ENCODE data around the gene CNTN1.
"Not testable (repeated sequence)": the region's sequence is repeated elsewhere in the genome, so short reads cannot be mapped to it uniquely, and the experiment has no call there.

The CNTN1 gene

DNA sequence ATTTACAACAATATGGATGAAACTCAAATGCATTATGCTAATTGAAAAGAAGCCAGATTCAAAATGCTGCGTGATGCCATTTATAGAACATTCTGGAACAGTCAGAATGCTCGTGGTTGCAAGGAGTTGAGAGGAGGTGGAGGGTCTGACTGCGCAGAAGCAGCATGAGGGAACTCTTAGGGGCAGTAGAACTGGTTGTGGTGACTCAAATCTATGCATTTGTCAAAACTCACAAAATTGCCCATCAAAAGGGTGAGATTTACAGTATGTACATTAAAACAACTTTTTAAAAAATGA, 382.2 kb downstream of the CNTN1 start:
- no peak for TF ChIP-seq CTCF (IDR thresholded peaks at IDR 0.05; ENCODE audit: low read depth, low read length, missing control alignments)
- no peak for DNase-seq
- H3K27ac ChIP-seq: no peak overlapping the region
- H3K36me3 ChIP-seq (replicated peaks): no peaks in the 10 kb centered on the region
- no peak overlapping the region for H3K4me3 ChIP-seq (ENCODE audit: low read depth, low read length)
- in situ Hi-C loops (cut with HindIII; ENCODE audit: low pct_ligation_motif_present, low sequenced_read_pairs): no loop called here
- no peaks in the 10 kb centered on the region for H3K27me3 ChIP-seq (replicated peaks)

GRCh38 chr12:41076114-41076513, 383.9 kb downstream of the CNTN1 start:
- no peak for TF ChIP-seq CTCF (IDR thresholded peaks at IDR 0.05; ENCODE audit: low read depth, low read length, missing control alignments)
- DNase-seq: no peak
- no peak overlapping the region for H3K4me3 ChIP-seq (ENCODE audit: low read depth, low read length)
- in situ Hi-C loops (cut with HindIII; ENCODE audit: low pct_ligation_motif_present, low sequenced_read_pairs): no loop called here
- no peaks in the 10 kb centered on the region for H3K36me3 ChIP-seq (replicated peaks)
- no peaks in the 10 kb centered on the region for H3K27me3 ChIP-seq (replicated peaks)
- no peak overlapping the region for H3K27ac ChIP-seq

GRCh38 chr12:41081241-41081640, 389.0 kb downstream of the CNTN1 start:
- DNase-seq; H3K36me3 ChIP-seq (replicated peaks); H3K27ac ChIP-seq; H3K27me3 ChIP-seq (replicated peaks); in situ Hi-C loops (cut with HindIII; ENCODE audit: low pct_ligation_motif_present, low sequenced_read_pairs); H3K4me3 ChIP-seq (ENCODE audit: low read depth, low read length): not testable (repeated sequence)

DNA sequence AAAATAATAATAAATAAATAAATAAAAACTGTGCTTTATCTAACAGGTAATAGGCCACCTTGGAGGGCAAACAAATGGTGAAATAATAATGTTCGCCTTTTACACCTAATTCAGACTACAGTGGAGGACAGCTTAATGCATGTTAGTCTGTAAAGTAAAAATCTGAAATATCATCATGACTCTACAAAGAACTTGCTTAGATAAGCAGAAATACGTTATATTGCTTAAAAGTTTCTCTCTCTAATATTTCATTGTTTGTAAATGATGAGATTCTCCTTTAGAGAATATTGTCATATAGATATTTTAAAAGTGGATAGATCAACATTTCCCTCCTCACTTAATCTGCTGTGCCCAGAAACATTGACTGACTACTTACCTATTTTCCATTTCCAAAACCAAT, 397.2 kb downstream of the CNTN1 start:
- in situ Hi-C loops (cut with HindIII; ENCODE audit: low pct_ligation_motif_present, low sequenced_read_pairs): no loop called here
- no peak for TF ChIP-seq CTCF (IDR thresholded peaks at IDR 0.05; ENCODE audit: low read depth, low read length, missing control alignments)
- Histone ChIP-seq H3K4me3 (ENCODE audit: low read depth, low read length) (no peak overlapping the region), H3K27me3 (replicated peaks) (no peaks in the 10 kb centered on the region), H3K27ac (no peak overlapping the region), H3K36me3 (replicated peaks) (no peaks in the 10 kb centered on the region)
- DNase-seq: no peak

GRCh38 chr12:41092115-41092514, 399.9 kb downstream of the CNTN1 start:
- Histone ChIP-seq H3K4me3 (ENCODE audit: low read depth, low read length) (no peak overlapping the region), H3K27ac (no peak overlapping the region), H3K27me3 (replicated peaks) (no peaks in the 10 kb centered on the region), H3K36me3 (replicated peaks) (no peaks in the 10 kb centered on the region)
- TF ChIP-seq CTCF (IDR thresholded peaks at IDR 0.05; ENCODE audit: low read depth, low read length, missing control alignments): no peak
- no peak for DNase-seq
- in situ Hi-C loops (cut with HindIII; ENCODE audit: low pct_ligation_motif_present, low sequenced_read_pairs): no loop called here

DNA sequence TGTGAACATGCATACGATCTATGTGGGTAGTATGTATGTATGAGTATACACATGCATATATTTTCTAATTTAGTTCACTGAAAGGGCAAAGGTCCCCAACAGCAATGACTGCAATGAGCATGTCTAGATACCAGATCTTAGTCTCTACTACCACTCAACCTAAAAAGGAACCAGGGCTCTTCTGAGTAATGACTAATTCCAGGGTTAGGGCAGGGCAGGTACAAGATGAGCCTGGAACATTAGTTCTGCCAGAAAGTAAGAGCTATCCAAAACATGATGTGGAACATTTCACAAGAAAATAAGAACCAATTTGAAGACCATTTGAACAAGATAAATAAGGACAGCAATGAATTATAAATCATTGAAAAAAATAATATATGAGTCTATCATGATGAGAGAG, 404.6 kb downstream of the CNTN1 start:
- H3K36me3 ChIP-seq (replicated peaks): no peaks in the 10 kb centered on the region
- in situ Hi-C loops (cut with HindIII; ENCODE audit: low pct_ligation_motif_present, low sequenced_read_pairs): no loop called here

More for the DNA sequence above, 404.6 kb downstream of the CNTN1 start:
- Histone ChIP-seq H3K27ac (no peak overlapping the region), H3K27me3 (replicated peaks) (no peaks in the 10 kb centered on the region), H3K4me3 (ENCODE audit: low read depth, low read length) (no peak overlapping the region)
- no peak for DNase-seq
- no peak for TF ChIP-seq CTCF (IDR thresholded peaks at IDR 0.05; ENCODE audit: low read depth, low read length, missing control alignments)
